Measurements from ENCODE around the gene PRIM2. TPM values are rescaled to one million over a fixed set of nuclear protein-coding genes. Genes with fewer than 3 reads are reported as not detected.
"Not testable (repeated sequence)": the region's sequence is repeated elsewhere in the genome, so short reads cannot be mapped to it uniquely, and the experiment has no call there.

Gene PRIM2
- polyA plus RNA-seq, 1 donor (not counting 4 experiments of a cell fraction or from before 2014, with no cell fraction given) = 12.8 TPM

DNA sequence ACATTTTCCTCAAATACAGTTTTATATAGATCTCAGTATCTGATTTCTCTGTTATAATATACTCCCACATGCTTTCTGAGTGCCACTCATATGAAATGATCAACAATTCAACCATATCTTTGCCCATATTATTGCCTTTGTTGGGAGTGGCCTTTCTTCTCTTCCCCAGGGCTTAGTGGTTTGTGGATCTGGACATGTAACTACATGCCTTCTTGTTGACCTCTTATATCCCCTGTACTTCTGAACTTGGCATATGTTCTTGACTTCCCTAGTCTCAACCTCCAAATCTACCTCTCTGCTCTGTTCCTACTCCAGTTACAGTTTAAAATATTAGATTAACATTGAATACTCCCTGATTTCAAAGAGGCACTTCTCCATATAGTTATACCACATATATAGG is 34.3 kb upstream of the PRIM2 start:
- Histone ChIP-seq H4K20me1 (ENCODE audit: control insufficient read depth, extremely low read depth, insufficient read depth, low read length) (no peaks in the 10 kb centered on the region), H3K9me3 (ENCODE audit: control insufficient read depth, low read depth, low read length) (no peaks in the 10 kb centered on the region), H3K9me1 (ENCODE audit: control insufficient read depth, extremely low read depth, insufficient read depth, low read length) (no peaks in the 10 kb centered on the region), H3K9ac (ENCODE audit: control insufficient read depth, extremely low read depth, insufficient read depth, low read length) (no peak overlapping the region), H3K4me3 (ENCODE audit: control insufficient read depth in 2 of 3, extremely low read depth in 1 of 3, insufficient read depth in 2 of 3, low read depth in 1 of 3, low read length in 3 of 3) (no peak overlapping the region), H3K4me2 (ENCODE audit: control insufficient read depth, extremely low read depth, insufficient read depth, low read depth, low read length) (peak overlapping the region; percentile 25), H3K4me1 (ENCODE audit: control insufficient read depth, extremely low read depth, insufficient read depth, low read length) (peaks cover 10% of the 10 kb centered on the region), H3K79me2 (ENCODE audit: control insufficient read depth, insufficient read depth, low read length) (no peaks in the 10 kb centered on the region), H3K27me3 (ENCODE audit: control insufficient read depth, extremely low read depth, insufficient read depth, low read length) (no peaks in the 10 kb centered on the region), H2AFZ (ENCODE audit: control insufficient read depth, low read length) (peak overlapping the region; percentile 36), H3K36me3 (ENCODE audit: control insufficient read depth in 2 of 2, extremely low read depth in 1 of 2, insufficient read depth in 2 of 2, low read length in 2 of 2) (no peaks in the 10 kb centered on the region), H3K27ac (ENCODE audit: control insufficient read depth, insufficient read depth, low read length) (no peak overlapping the region)
- FAIRE-seq = peak; percentile 71
- DNase-seq (ENCODE audit: low read depth, low spot score) = no peak
- TF ChIP-seq EZH2 (IDR thresholded peaks at IDR 0.05; ENCODE audit: low read length) (no peak), CTCF (optimal IDR thresholded peaks at IDR 0.05 in 1 of 3, IDR thresholded peaks at IDR 0.05 in 1 of 3, conservative IDR thresholded peaks at IDR 0.05 in 1 of 3; ENCODE audit: extremely low read depth in 1 of 3, insufficient read depth in 2 of 3, low read length in 3 of 3) (no peak)
- dilution Hi-C loops (cut with MboI; ENCODE audit: extremely low pct_ligation_motif_present, low sequenced_read_pairs) = no loop called here

DNA sequence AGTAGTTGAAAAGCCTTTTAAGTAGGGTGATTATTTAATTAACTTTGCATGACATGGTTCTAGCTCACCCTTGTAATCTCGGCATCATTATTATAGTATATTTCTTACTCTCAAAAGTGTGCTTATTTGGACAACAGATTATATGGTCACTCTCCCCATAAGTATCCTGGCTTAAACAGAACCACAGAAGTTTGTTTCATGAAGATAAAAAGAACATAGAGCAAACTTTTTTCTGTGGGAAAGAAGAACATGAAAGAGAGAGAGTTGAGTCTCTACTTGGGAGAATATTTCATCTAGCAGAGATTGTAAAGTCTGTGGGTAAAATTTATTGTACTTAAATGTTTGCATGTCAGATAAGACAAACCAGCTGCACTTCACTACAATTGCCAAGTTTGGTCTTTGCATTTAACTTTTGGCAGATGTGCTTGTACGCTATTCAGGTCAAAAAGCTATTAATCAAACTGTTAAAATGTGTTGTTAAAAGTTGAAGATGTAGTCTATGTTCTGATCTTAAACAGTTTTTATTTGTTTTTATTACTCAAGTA is 33.4 kb upstream of the PRIM2 start:
- no peaks in the 10 kb centered on the region for H3K9me1 ChIP-seq (ENCODE audit: control insufficient read depth, extremely low read depth, insufficient read depth, low read length)
- DNase-seq (ENCODE audit: low read depth, low spot score) (no peak), FAIRE-seq (no peak)
- no peak overlapping the region for H3K4me3 ChIP-seq (ENCODE audit: control insufficient read depth in 2 of 3, extremely low read depth in 1 of 3, insufficient read depth in 2 of 3, low read depth in 1 of 3, low read length in 3 of 3)
- no peaks in the 10 kb centered on the region for H3K27me3 ChIP-seq (ENCODE audit: control insufficient read depth, extremely low read depth, insufficient read depth, low read length)
- H3K9me3 ChIP-seq (ENCODE audit: control insufficient read depth, low read depth, low read length) = no peaks in the 10 kb centered on the region
- TF ChIP-seq EZH2 (IDR thresholded peaks at IDR 0.05; ENCODE audit: low read length) (no peak), CTCF (optimal IDR thresholded peaks at IDR 0.05 in 1 of 3, IDR thresholded peaks at IDR 0.05 in 1 of 3, conservative IDR thresholded peaks at IDR 0.05 in 1 of 3; ENCODE audit: extremely low read depth in 1 of 3, insufficient read depth in 2 of 3, low read length in 3 of 3) (no peak)
- dilution Hi-C loops (cut with MboI; ENCODE audit: extremely low pct_ligation_motif_present, low sequenced_read_pairs) = no loop called here
- no peaks in the 10 kb centered on the region for H4K20me1 ChIP-seq (ENCODE audit: control insufficient read depth, extremely low read depth, insufficient read depth, low read length)
- H3K4me2 ChIP-seq (ENCODE audit: control insufficient read depth, extremely low read depth, insufficient read depth, low read depth, low read length) = no peak overlapping the region
- H3K9ac ChIP-seq (ENCODE audit: control insufficient read depth, extremely low read depth, insufficient read depth, low read length) = no peak overlapping the region
- no peaks in the 10 kb centered on the region for H3K36me3 ChIP-seq (ENCODE audit: control insufficient read depth in 2 of 2, extremely low read depth in 1 of 2, insufficient read depth in 2 of 2, low read length in 2 of 2)
- H2AFZ ChIP-seq (ENCODE audit: control insufficient read depth, low read length) = no peak overlapping the region
- H3K4me1 ChIP-seq (ENCODE audit: control insufficient read depth, extremely low read depth, insufficient read depth, low read length) = peaks cover 13% of the 10 kb centered on the region
- H3K27ac ChIP-seq (ENCODE audit: control insufficient read depth, insufficient read depth, low read length) = no peak overlapping the region
- no peaks in the 10 kb centered on the region for H3K79me2 ChIP-seq (ENCODE audit: control insufficient read depth, insufficient read depth, low read length)

GRCh38 chr6:57288136-57288535 is 29.3 kb upstream of the PRIM2 start:
- DNase-seq (ENCODE audit: low read depth, low spot score); H3K36me3 ChIP-seq (ENCODE audit: control insufficient read depth in 2 of 2, extremely low read depth in 1 of 2, insufficient read depth in 2 of 2, low read length in 2 of 2); H3K9me1 ChIP-seq (ENCODE audit: control insufficient read depth, extremely low read depth, insufficient read depth, low read length); dilution Hi-C loops (cut with MboI; ENCODE audit: extremely low pct_ligation_motif_present, low sequenced_read_pairs); H3K9me3 ChIP-seq (ENCODE audit: control insufficient read depth, low read depth, low read length); H4K20me1 ChIP-seq (ENCODE audit: control insufficient read depth, extremely low read depth, insufficient read depth, low read length); FAIRE-seq; H3K79me2 ChIP-seq (ENCODE audit: control insufficient read depth, insufficient read depth, low read length); H3K27me3 ChIP-seq (ENCODE audit: control insufficient read depth, extremely low read depth, insufficient read depth, low read length); H3K27ac ChIP-seq (ENCODE audit: control insufficient read depth, insufficient read depth, low read length); H3K9ac ChIP-seq (ENCODE audit: control insufficient read depth, extremely low read depth, insufficient read depth, low read length); H3K4me3 ChIP-seq (ENCODE audit: control insufficient read depth in 2 of 3, extremely low read depth in 1 of 3, insufficient read depth in 2 of 3, low read depth in 1 of 3, low read length in 3 of 3): not testable (repeated sequence)
- Histone ChIP-seq H3K4me2 (ENCODE audit: control insufficient read depth, extremely low read depth, insufficient read depth, low read depth, low read length) (peak overlapping the region; percentile 69), H3K4me1 (ENCODE audit: control insufficient read depth, extremely low read depth, insufficient read depth, low read length) (peaks cover 11% of the 10 kb centered on the region), H2AFZ (ENCODE audit: control insufficient read depth, low read length) (peak overlapping the region; percentile 95)

DNA sequence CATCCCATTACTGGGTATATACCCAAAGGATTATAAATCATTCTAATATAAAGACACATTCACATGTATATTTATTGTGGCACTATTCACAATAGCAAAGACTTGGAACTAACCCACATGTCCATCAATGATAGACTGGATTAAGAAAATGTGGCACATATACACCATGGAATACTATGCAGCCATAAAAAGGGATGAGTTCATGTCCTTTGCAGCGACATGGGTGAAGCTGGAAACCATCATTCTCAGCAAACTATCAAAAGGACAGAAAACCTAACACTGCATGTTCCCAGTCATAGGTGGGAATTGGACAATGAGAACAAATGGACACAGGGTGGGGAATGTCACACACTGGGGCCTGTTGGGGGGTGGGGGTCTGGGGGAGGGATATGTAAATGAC is 24.0 kb upstream of the PRIM2 start:
- H3K4me3 ChIP-seq (ENCODE audit: control insufficient read depth in 2 of 3, extremely low read depth in 1 of 3, insufficient read depth in 2 of 3, low read depth in 1 of 3, low read length in 3 of 3); H4K20me1 ChIP-seq (ENCODE audit: control insufficient read depth, extremely low read depth, insufficient read depth, low read length); DNase-seq (ENCODE audit: low read depth, low spot score); H3K79me2 ChIP-seq (ENCODE audit: control insufficient read depth, insufficient read depth, low read length); H3K4me2 ChIP-seq (ENCODE audit: control insufficient read depth, extremely low read depth, insufficient read depth, low read depth, low read length); H2AFZ ChIP-seq (ENCODE audit: control insufficient read depth, low read length); H3K27ac ChIP-seq (ENCODE audit: control insufficient read depth, insufficient read depth, low read length); H3K36me3 ChIP-seq (ENCODE audit: control insufficient read depth in 2 of 2, extremely low read depth in 1 of 2, insufficient read depth in 2 of 2, low read length in 2 of 2); H3K9me3 ChIP-seq (ENCODE audit: control insufficient read depth, low read depth, low read length); H3K27me3 ChIP-seq (ENCODE audit: control insufficient read depth, extremely low read depth, insufficient read depth, low read length); H3K9me1 ChIP-seq (ENCODE audit: control insufficient read depth, extremely low read depth, insufficient read depth, low read length); dilution Hi-C loops (cut with MboI; ENCODE audit: extremely low pct_ligation_motif_present, low sequenced_read_pairs); H3K4me1 ChIP-seq (ENCODE audit: control insufficient read depth, extremely low read depth, insufficient read depth, low read length); FAIRE-seq; H3K9ac ChIP-seq (ENCODE audit: control insufficient read depth, extremely low read depth, insufficient read depth, low read length): not testable (repeated sequence)

All from keratinocyte (primary cell).